H1 (cell line): ENCODE data around the gene CBARP.

Source experiments
- CBX8 ChIP-seq: fragments of 300-800, 300-1000 bp; sonication (generic); IDR thresholded peaks from 2 replicates; pipeline ENCODE4 v1.7.1; 2016; ENCODE audit warnings: low read depth, low read length, borderline replicate concordance
- CHD2 ChIP-seq: IDR thresholded peaks from 2 replicates; pipeline ENCODE4 v1.6.1; 2012; ENCODE audit warnings: low read length, improper control_type of control experiment
- CREB1 ChIP-seq: IDR thresholded peaks from 2 replicates; pipeline ENCODE4 v1.6.1; 2012; ENCODE audit warnings: inconsistent platforms
- EP300 ChIP-seq, 2 experiments: IDR thresholded peaks; 1 replicate in 1 of 2; 2 replicates in 1 of 2; pipeline ENCODE4 v1.6.1; 2011 to 2012; ENCODE audit warnings: low read depth in 2 of 2, low read length in 2 of 2, mild to moderate bottlenecking in 2 of 2, borderline replicate concordance in 1 of 2, inconsistent platforms in 1 of 2, moderate library complexity in 1 of 2
- GABPA ChIP-seq: IDR thresholded peaks from 2 replicates; pipeline ENCODE4 v1.6.1; 2011; ENCODE audit warnings: mild to moderate bottlenecking, low read length, moderate library complexity, borderline replicate concordance; ENCODE audit not compliant: insufficient read depth
- POLR2A ChIP-seq, 2 experiments: IDR thresholded peaks; 1 replicate in 1 of 2; 2 replicates in 1 of 2; pipeline ENCODE4 v1.6.1; 2011; ENCODE audit warnings: low read depth in 2 of 2, low read length in 2 of 2, mild to moderate bottlenecking in 2 of 2; ENCODE audit errors: control extremely low read depth in 1 of 2
- POLR2AphosphoS5 ChIP-seq: IDR thresholded peaks from 2 replicates; pipeline ENCODE4 v1.6.1; 2011; ENCODE audit warnings: low read depth, low read length
- TCF12 ChIP-seq: IDR thresholded peaks from 2 replicates; pipeline ENCODE4 v1.6.1; 2011; ENCODE audit warnings: low read depth, mild to moderate bottlenecking, low read length
- USF2 ChIP-seq: IDR thresholded peaks from 2 replicates; pipeline ENCODE4 v1.6.1; 2011; ENCODE audit warnings: low read length, improper control_type of control experiment
- YY1 ChIP-seq: IDR thresholded peaks from 2 replicates; pipeline ENCODE4 v1.6.1; 2011; ENCODE audit warnings: low read depth, mild to moderate bottlenecking, low read length

GRCh38 chr19:1259206-1259875, 21.5 kb upstream of the CBARP start:
- TF ChIP-seq USF2 = no peak
- TF ChIP-seq EP300 (IDR thresholded peaks at IDR 0.05; ENCODE audit: borderline replicate concordance in 1 of 2, low read depth in 2 of 2, low read length in 2 of 2) = no peak
- TF ChIP-seq TCF12 = no peak
- no peak for TF ChIP-seq CBX8
- TF ChIP-seq CHD2 = 0 out of 2 replicates have a peak, but pooled peaks have one; percentile 35
- no peak for TF ChIP-seq CREB1
- TF ChIP-seq YY1 = no peak
- 0 out of 2 replicates have a peak, but pooled peaks have one; percentile 56 for TF ChIP-seq GABPA
- TF ChIP-seq POLR2AphosphoS5 = peak; percentile 98
- peak; percentile 73 to 96 for TF ChIP-seq POLR2A (IDR thresholded peaks at IDR 0.05; ENCODE audit: control extremely low read depth in 1 of 2, low read depth in 2 of 2, low read length in 2 of 2)
